SJCRH30 (cell line): Measurements from ENCODE around the gene DEDD2. TPM values are rescaled to one million over a fixed set of nuclear protein-coding genes. Genes with fewer than 3 reads are reported as not detected.

Experiments
- DNase-seq, 2 experiments: peaks; one replicate each; pipeline ENCODE4 v3.0.0-alpha.2; 2015 to 2020
- H3K27ac ChIP-seq: fragments of 250-450 bp; sonication (Bioruptor Pico); 2 replicates; pipeline ENCODE4 v1.5.1; 2020; ENCODE audit warnings: mild to moderate bottlenecking, moderate library complexity
- H3K27me3 ChIP-seq: fragments of 250-450 bp; sonication (Bioruptor Pico); 2 replicates; pipeline ENCODE4 v1.5.1; 2020; ENCODE audit warnings: mild to moderate bottlenecking, moderate library complexity
- H3K36me3 ChIP-seq: fragments of 250-450 bp; sonication (Bioruptor Pico); 2 replicates; pipeline ENCODE4 v1.5.1; 2020; ENCODE audit warnings: mild to moderate bottlenecking, moderate library complexity
- H3K4me1 ChIP-seq: fragments of 250-450 bp; sonication (Bioruptor Pico); 2 replicates; pipeline ENCODE4 v1.5.1; 2020; ENCODE audit warnings: mild to moderate bottlenecking, moderate library complexity
- H3K4me3 ChIP-seq: fragments of 250-450 bp; sonication (Bioruptor Pico); 2 replicates; pipeline ENCODE4 v1.5.1; 2020; ENCODE audit warnings: mild to moderate bottlenecking, moderate library complexity
- H3K9me3 ChIP-seq: fragments of 250-450 bp; sonication (Bioruptor Pico); replicated peaks from 2 replicates; pipeline ENCODE4 v1.5.1; 2020; ENCODE audit warnings: mild to moderate bottlenecking, moderate library complexity
- total RNA-seq: library from RNA; depleted of rRNA; stranded (reverse); fragments of >200 nt; shearing (Covaris generic); gene quantifications from 2 replicates; pipeline ENCODE4 v1.2.3, GENCODE V29; 2014

Gene DEDD2
- total RNA-seq, 1 experiment from 2014 or later = 16.2 TPM

GRCh38 chr19:42251572-42252358 lies 34.3 kb upstream of the DEDD2 start:
- no peak overlapping the region for H3K27ac ChIP-seq
- no peak overlapping the region for H3K4me3 ChIP-seq
- H3K4me1 ChIP-seq = peaks cover 6% of the 10 kb centered on the region; the same call in 1 of the 2 replicates
- no peaks in the 10 kb centered on the region for H3K9me3 ChIP-seq
- H3K36me3 ChIP-seq = peaks cover 6% of the 10 kb centered on the region
- DNase-seq = no peak
- H3K27me3 ChIP-seq = no peaks in the 10 kb centered on the region

GRCh38 chr19:42250666-42251531 lies 33.4 kb upstream of the DEDD2 start:
- H3K27me3 ChIP-seq = no peaks in the 10 kb centered on the region
- H3K9me3 ChIP-seq = no peaks in the 10 kb centered on the region
- no peak overlapping the region for H3K27ac ChIP-seq
- H3K4me3 ChIP-seq = no peak overlapping the region
- H3K4me1 ChIP-seq = peaks cover 2% of the 10 kb centered on the region; the same call in 1 of the 2 replicates
- DNase-seq = no peak
- H3K36me3 ChIP-seq = peaks cover 6% of the 10 kb centered on the region

- DNase-seq = no peak
- Histone ChIP-seq H3K4me1 (peaks cover 2% of the 10 kb centered on the region; the same call in 1 of the 2 replicates), H3K9me3 (no peaks in the 10 kb centered on the region), H3K4me3 (no peak overlapping the region), H3K36me3 (peaks cover 6% of the 10 kb centered on the region), H3K27me3 (no peaks in the 10 kb centered on the region), H3K27ac (no peak overlapping the region)
Observed at GRCh38 chr19:42250183-42250665, 32.7 kb upstream of the DEDD2 start.

GRCh38 chr19:42249769-42250168 lies 32.3 kb upstream of the DEDD2 start:
- no peaks in the 10 kb centered on the region for H3K9me3 ChIP-seq
- H3K4me3 ChIP-seq = no peak overlapping the region
- peaks cover 6% of the 10 kb centered on the region for H3K36me3 ChIP-seq
- no peak for DNase-seq
- no peaks in the 10 kb centered on the region for H3K27me3 ChIP-seq
- H3K27ac ChIP-seq = no peak overlapping the region
- H3K4me1 ChIP-seq = peaks cover 2% of the 10 kb centered on the region; the same call in 1 of the 2 replicates

- H3K4me3 ChIP-seq = no peak overlapping the region
- DNase-seq = no peak
- peaks cover 2% of the 10 kb centered on the region; the same call in 1 of the 2 replicates for H3K4me1 ChIP-seq
- H3K27ac ChIP-seq = no peak overlapping the region
- peaks cover 6% of the 10 kb centered on the region for H3K36me3 ChIP-seq
- H3K27me3 ChIP-seq = no peaks in the 10 kb centered on the region
- H3K9me3 ChIP-seq = no peaks in the 10 kb centered on the region
Observed at GRCh38 chr19:42249149-42249750, 31.8 kb upstream of the DEDD2 start.

GRCh38 chr19:42248270-42249148 lies 31.0 kb upstream of the DEDD2 start:
- no peak overlapping the region for H3K27ac ChIP-seq
- no peak overlapping the region for H3K4me3 ChIP-seq
- H3K27me3 ChIP-seq = no peaks in the 10 kb centered on the region
- H3K36me3 ChIP-seq = peaks cover 6% of the 10 kb centered on the region
- peaks cover 2% of the 10 kb centered on the region; the same call in 1 of the 2 replicates for H3K4me1 ChIP-seq
- DNase-seq = no peak
- H3K9me3 ChIP-seq = no peaks in the 10 kb centered on the region

- no peak for DNase-seq
- peaks cover 6% of the 10 kb centered on the region for H3K36me3 ChIP-seq
- no peaks in the 10 kb centered on the region for H3K9me3 ChIP-seq
- no peak overlapping the region for H3K27ac ChIP-seq
- peaks cover 2% of the 10 kb centered on the region; the same call in 1 of the 2 replicates for H3K4me1 ChIP-seq
- no peak overlapping the region for H3K4me3 ChIP-seq
- H3K27me3 ChIP-seq = no peaks in the 10 kb centered on the region
Observed at GRCh38 chr19:42247640-42248199, 30.2 kb upstream of the DEDD2 start.

GRCh38 chr19:42246922-42247639 lies 29.6 kb upstream of the DEDD2 start:
- no peak overlapping the region for H3K4me3 ChIP-seq
- no peak overlapping the region for H3K27ac ChIP-seq
- H3K36me3 ChIP-seq = peaks cover 6% of the 10 kb centered on the region
- H3K4me1 ChIP-seq = no peaks in the 10 kb centered on the region
- DNase-seq = no peak
- H3K9me3 ChIP-seq = no peaks in the 10 kb centered on the region
- H3K27me3 ChIP-seq = no peaks in the 10 kb centered on the region

- Histone ChIP-seq H3K27ac (no peak overlapping the region), H3K4me1 (no peaks in the 10 kb centered on the region; the same call in 1 of the 2 replicates), H3K27me3 (no peaks in the 10 kb centered on the region), H3K4me3 (no peak overlapping the region), H3K36me3 (peaks cover 6% of the 10 kb centered on the region), H3K9me3 (no peaks in the 10 kb centered on the region)
- DNase-seq = peak; percentile 46 to 57
Observed at GRCh38 chr19:42246143-42246921, 28.9 kb upstream of the DEDD2 start.

- no peak for DNase-seq
- no peaks in the 10 kb centered on the region for H3K9me3 ChIP-seq
- H3K27ac ChIP-seq = no peak overlapping the region
- H3K36me3 ChIP-seq = peaks cover 6% of the 10 kb centered on the region
- no peak overlapping the region for H3K4me3 ChIP-seq
- no peaks in the 10 kb centered on the region; the same call in 1 of the 2 replicates for H3K4me1 ChIP-seq
- no peaks in the 10 kb centered on the region for H3K27me3 ChIP-seq
Observed at GRCh38 chr19:42245231-42245630, 27.8 kb upstream of the DEDD2 start.

GRCh38 chr19:42244347-42245220 lies 27.1 kb upstream of the DEDD2 start:
- DNase-seq = peak; percentile 93 to 96
- no peaks in the 10 kb centered on the region for H3K36me3 ChIP-seq
- no peaks in the 10 kb centered on the region for H3K9me3 ChIP-seq
- H3K4me1 ChIP-seq = no peaks in the 10 kb centered on the region; the same call in 1 of the 2 replicates
- H3K27ac ChIP-seq = peak overlapping the region; percentile 22
- no peaks in the 10 kb centered on the region for H3K27me3 ChIP-seq
- H3K4me3 ChIP-seq = peak overlapping the region; percentile 70
